HUES64 (cell line): ENCODE data around the gene MYO5B.

Experiments used
- H3K27ac ChIP-seq: 2 replicates; pipeline ENCODE4 v1.7.0; 2013; ENCODE audit warnings: low read depth, low read length, inconsistent platforms
- H3K27me3 ChIP-seq: 2 replicates; pipeline ENCODE4 v1.6.1; 2013; ENCODE audit warnings: mild to moderate bottlenecking, low read length; ENCODE audit not compliant: insufficient read depth
- H3K36me3 ChIP-seq: 2 replicates; pipeline ENCODE4 v1.6.1; 2013; ENCODE audit warnings: mild to moderate bottlenecking, low read length; ENCODE audit not compliant: insufficient read depth
- H3K4me1 ChIP-seq: 2 replicates; pipeline ENCODE4 v1.6.1; 2013; ENCODE audit warnings: mild to moderate bottlenecking, low read length, moderate library complexity; ENCODE audit not compliant: insufficient read depth
- H3K4me3 ChIP-seq: 2 replicates; pipeline ENCODE4 v1.5.1; 2013; ENCODE audit warnings: mild to moderate bottlenecking, low read length, moderate library complexity
- H3K9ac ChIP-seq: 2 replicates; pipeline ENCODE4 v1.6.1; 2013; ENCODE audit warnings: mild to moderate bottlenecking, low read depth, low read length
- H3K9me3 ChIP-seq: 2 replicates; pipeline ENCODE4 v1.6.1; 2013; ENCODE audit warnings: low read depth, low read length; ENCODE audit not compliant: insufficient read depth
- WGBS: fragments of 150-250, 120-280 bp; methylation state at CpG from one replicate; pipeline ENCODE4 v1.1.7; 2013; ENCODE audit warnings: missing lambda C conversion rate; 5-methylcytosine and 5-hydroxymethylcytosine counted together

The MYO5B gene

DNA sequence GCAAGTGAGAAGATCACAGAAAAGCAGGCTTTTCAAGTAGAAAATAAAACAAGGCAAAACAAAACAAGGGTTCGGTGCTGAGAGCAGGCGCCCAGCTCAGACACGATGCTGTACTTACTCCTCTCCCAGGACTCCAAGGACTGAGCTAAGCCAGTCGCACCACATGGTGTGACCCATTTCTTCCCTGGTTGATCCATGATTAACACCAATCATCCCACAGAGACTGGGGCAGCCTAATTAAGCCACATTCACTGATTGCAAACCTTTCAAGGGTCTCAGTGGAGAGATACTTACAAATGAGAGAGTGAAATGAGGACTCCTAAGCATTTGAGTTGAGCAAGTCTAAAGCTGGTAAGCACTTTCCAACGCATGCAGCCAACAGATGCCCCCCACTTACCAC, 155.2 kb downstream of the MYO5B start:
- no peak overlapping the region for H3K4me3 ChIP-seq
- H3K9me3 ChIP-seq, result no peaks in the 10 kb centered on the region
- no peak overlapping the region for H3K27ac ChIP-seq
- no peaks in the 10 kb centered on the region for H3K27me3 ChIP-seq
- no peaks in the 10 kb centered on the region for H3K36me3 ChIP-seq
- H3K4me1 ChIP-seq, result peaks cover 5% of the 10 kb centered on the region; the same call in 1 of the 2 replicates
- WGBS, result 96% methylated on average over 5 of the region's 5 CpGs
- H3K9ac ChIP-seq, result no peak overlapping the region

GRCh38 chr18:50038448-50038847, 156.5 kb downstream of the MYO5B start:
- Histone ChIP-seq H3K4me1 (peaks cover 5% of the 10 kb centered on the region; the same call in 1 of the 2 replicates), H3K27ac (no peak overlapping the region), H3K9ac (no peak overlapping the region), H3K36me3 (no peaks in the 10 kb centered on the region), H3K4me3 (no peak overlapping the region), H3K27me3 (no peaks in the 10 kb centered on the region), H3K9me3 (no peaks in the 10 kb centered on the region)
- 96% methylated on average over 5 of the region's 5 CpGs for WGBS

GRCh38 chr18:50034029-50034428, 160.9 kb downstream of the MYO5B start:
- Histone ChIP-seq H3K4me3 (no peak overlapping the region), H3K27ac (no peak overlapping the region), H3K4me1 (peaks cover 5% of the 10 kb centered on the region; the same call in 1 of the 2 replicates), H3K9ac (no peak overlapping the region), H3K9me3 (no peaks in the 10 kb centered on the region), H3K27me3 (no peaks in the 10 kb centered on the region), H3K36me3 (no peaks in the 10 kb centered on the region)

DNA sequence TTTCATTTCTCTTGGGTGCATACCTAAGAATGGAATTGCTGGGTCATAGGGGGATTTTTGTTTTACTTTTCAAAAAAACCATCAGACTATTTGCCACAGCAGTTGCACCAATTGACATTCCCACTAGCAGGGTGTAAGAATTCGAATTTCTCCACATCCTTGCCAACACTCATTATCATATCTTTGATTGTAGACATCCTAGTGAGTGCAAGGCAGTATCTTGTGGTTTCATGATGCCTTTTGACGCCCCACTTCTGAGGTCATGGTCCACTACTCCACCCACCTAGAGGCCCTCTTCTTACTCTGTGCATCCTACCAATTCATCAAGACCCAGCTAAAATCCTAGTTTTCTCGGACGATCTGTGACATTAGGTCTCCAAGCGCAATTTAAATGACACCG, 161.9 kb downstream of the MYO5B start:
- Histone ChIP-seq H3K36me3 (no peaks in the 10 kb centered on the region), H3K4me3 (no peak overlapping the region), H3K9ac (no peak overlapping the region), H3K4me1 (no peaks in the 10 kb centered on the region), H3K9me3 (no peaks in the 10 kb centered on the region), H3K27ac (no peak overlapping the region), H3K27me3 (no peaks in the 10 kb centered on the region)
- 88% methylated on average over 6 of the region's 6 CpGs for WGBS

GRCh38 chr18:50030146-50030545, 164.8 kb downstream of the MYO5B start:
- H3K27ac ChIP-seq, result no peak overlapping the region
- H3K4me3 ChIP-seq, result no peak overlapping the region
- H3K9me3 ChIP-seq, result no peaks in the 10 kb centered on the region
- no peak overlapping the region for H3K9ac ChIP-seq
- no peaks in the 10 kb centered on the region for H3K27me3 ChIP-seq
- no peaks in the 10 kb centered on the region for H3K4me1 ChIP-seq
- H3K36me3 ChIP-seq, result no peaks in the 10 kb centered on the region
- 89% methylated on average over 4 of the region's 4 CpGs for WGBS

DNA sequence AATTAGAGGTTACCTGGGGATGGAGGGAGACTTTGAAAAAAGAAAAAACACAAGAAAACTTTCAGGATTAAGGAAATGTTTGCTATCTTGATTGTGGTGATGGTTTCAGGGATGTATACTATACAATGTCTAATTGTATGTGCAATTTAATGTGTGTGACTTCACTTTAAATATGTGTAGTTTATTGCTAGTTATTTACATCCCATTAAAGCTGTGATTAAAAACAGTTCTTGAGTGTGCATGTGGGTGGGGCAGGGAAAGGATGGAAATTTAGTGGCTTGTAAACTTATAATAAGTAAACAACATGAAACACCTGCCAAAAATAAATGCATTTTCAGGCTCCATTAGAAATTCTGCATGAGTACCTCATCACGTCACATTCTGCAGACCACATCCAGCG, 167.0 kb downstream of the MYO5B start:
- Histone ChIP-seq H3K27ac (no peak overlapping the region), H3K4me1 (no peaks in the 10 kb centered on the region), H3K27me3 (no peaks in the 10 kb centered on the region), H3K36me3 (no peaks in the 10 kb centered on the region), H3K9ac (no peak overlapping the region), H3K9me3 (no peaks in the 10 kb centered on the region), H3K4me3 (no peak overlapping the region)
- 94% methylated on average over 2 of the region's 2 CpGs for WGBS

DNA sequence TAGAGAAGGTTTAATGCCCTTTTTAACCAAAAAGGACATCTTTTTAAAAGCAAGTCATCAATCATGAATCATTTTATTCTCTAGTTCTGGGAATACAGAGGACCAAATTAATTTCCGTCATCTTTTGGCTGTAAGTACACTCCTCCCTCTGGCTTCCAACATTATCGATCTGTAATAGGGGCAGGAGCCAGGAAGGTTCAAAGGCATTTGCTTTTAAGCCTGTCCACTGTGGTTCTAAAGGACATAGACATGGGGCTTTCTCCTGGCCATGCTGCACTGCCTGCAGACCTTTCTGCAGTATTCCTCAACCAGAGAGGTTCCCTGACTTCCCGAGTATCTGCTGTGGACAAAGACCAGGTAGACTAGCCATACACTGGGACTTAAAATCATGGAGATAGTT, 170.5 kb downstream of the MYO5B start:
- Histone ChIP-seq H3K4me1 (no peaks in the 10 kb centered on the region), H3K4me3 (no peak overlapping the region), H3K36me3 (no peaks in the 10 kb centered on the region), H3K27me3 (no peaks in the 10 kb centered on the region), H3K9ac (no peak overlapping the region), H3K27ac (no peak overlapping the region), H3K9me3 (no peaks in the 10 kb centered on the region)
- WGBS, result 92% methylated on average over 3 of the region's 3 CpGs

DNA sequence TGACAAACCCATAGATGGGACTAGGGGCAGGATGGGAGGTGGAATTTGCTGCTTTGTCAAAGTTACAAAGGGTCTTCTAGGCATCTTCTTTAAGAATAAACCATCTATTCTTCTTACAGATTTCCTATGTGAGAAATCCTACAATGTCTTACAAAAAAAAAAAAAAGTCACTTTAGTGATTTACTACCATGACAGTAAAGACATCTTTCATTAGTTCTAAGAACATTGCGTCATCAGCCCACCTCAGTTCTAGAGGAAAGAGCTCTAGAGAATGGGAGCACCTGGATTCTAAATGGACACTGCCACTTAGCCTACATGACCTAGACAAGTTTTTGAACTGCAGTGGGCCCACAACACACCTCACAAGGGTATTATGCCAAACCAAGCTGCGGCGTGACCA, 172.0 kb downstream of the MYO5B start:
- Histone ChIP-seq H3K9me3 (no peaks in the 10 kb centered on the region), H3K36me3 (no peaks in the 10 kb centered on the region), H3K9ac (no peak overlapping the region), H3K27ac (no peak overlapping the region), H3K27me3 (no peaks in the 10 kb centered on the region), H3K4me1 (no peaks in the 10 kb centered on the region), H3K4me3 (no peak overlapping the region)
- 87% methylated on average over 3 of the region's 3 CpGs for WGBS

DNA sequence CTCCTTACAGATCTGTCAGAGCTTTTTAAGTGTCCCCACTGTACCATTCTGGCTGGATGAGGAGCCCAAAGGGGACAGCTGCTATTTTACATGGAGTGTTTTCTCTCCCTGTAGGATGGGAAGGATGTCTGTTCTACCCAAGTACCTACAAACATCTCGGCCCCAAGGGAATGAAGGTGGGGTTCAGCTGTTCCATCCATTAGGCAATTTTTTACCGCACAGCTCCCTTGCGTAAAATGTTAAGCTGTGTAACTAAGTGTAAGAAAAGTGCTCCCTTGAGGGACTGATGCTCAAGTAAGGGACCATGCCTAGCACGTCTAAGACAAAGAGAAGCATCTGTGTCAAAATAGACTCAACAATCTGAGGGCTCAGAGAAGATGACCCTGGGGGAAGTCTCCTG, 180.3 kb downstream of the MYO5B start:
- no peak overlapping the region for H3K4me3 ChIP-seq
- H3K27ac ChIP-seq, result no peak overlapping the region
- no peaks in the 10 kb centered on the region for H3K9me3 ChIP-seq
- H3K36me3 ChIP-seq, result no peaks in the 10 kb centered on the region
- H3K4me1 ChIP-seq, result peaks cover 3% of the 10 kb centered on the region; the same call in 1 of the 2 replicates
- H3K27me3 ChIP-seq, result no peaks in the 10 kb centered on the region
- no peak overlapping the region for H3K9ac ChIP-seq
- WGBS, result 97% methylated on average over 4 of the region's 4 CpGs

DNA sequence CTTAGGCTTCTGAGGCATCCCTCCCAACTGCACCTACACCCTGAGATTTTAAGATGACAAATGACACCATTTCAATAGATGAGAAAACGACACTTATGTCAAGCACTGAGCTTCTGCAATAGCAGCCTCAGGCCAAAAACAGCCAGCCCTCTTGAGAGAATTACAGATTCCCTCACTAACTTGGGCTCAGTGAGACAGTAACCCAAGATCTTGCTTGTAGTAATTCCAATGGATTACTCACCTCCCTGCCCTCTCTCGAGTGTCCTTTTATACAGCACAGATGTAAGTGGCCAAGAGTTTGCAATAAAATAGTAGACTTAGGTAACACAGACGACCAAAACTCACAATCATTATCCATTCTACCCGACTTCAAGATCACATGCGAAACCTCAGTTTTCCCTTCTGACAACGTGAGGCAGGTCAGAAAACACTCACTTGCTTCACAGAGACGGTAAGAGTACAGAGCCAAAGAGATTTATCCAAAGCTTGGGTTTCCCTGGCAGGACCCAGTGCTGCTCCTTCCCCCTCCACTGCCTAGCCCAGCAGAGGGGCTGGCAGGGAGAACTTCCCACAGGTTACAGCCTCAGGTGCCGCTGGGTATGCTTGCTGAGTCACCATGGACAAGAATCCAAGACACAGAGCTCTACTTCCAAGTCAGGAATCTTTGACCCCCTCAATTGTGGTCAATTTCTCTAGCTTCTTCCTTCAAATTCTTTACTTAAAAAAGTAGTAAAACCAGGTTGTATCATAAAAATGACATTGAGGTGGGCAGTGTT, 181.4 kb downstream of the MYO5B start:
- H3K4me1 ChIP-seq, result peaks cover 3% of the 10 kb centered on the region; the same call in 1 of the 2 replicates
- H3K9ac ChIP-seq, result no peak overlapping the region
- H3K27me3 ChIP-seq, result no peaks in the 10 kb centered on the region
- no peak overlapping the region for H3K4me3 ChIP-seq
- no peak overlapping the region for H3K27ac ChIP-seq
- 82% methylated on average over 8 of the region's 8 CpGs for WGBS
- no peaks in the 10 kb centered on the region for H3K36me3 ChIP-seq
- no peaks in the 10 kb centered on the region for H3K9me3 ChIP-seq

GRCh38 chr18:50011813-50012435, 183.0 kb downstream of the MYO5B start:
- H3K4me1 ChIP-seq, result peaks cover 3% of the 10 kb centered on the region; the same call in 1 of the 2 replicates
- H3K36me3 ChIP-seq, result no peaks in the 10 kb centered on the region
- H3K9me3 ChIP-seq, result no peaks in the 10 kb centered on the region
- H3K27me3 ChIP-seq, result no peaks in the 10 kb centered on the region
- no peak overlapping the region for H3K4me3 ChIP-seq
- 89% methylated on average over 4 of the region's 4 CpGs for WGBS
- no peak overlapping the region for H3K27ac ChIP-seq
- H3K9ac ChIP-seq, result no peak overlapping the region
